PFSK-1 (cell line): Measurements from ENCODE around the gene CCR7.

Source experiments
- POLR2AphosphoS5 ChIP-seq: IDR thresholded peaks from 2 replicates; pipeline ENCODE4 v1.6.1; 2012; ENCODE audit warnings: low read depth, mild to moderate bottlenecking, control low read depth, low read length, moderate library complexity
- REST ChIP-seq, 2 experiments: IDR thresholded peaks; 2 replicates each; pipeline versions ENCODE4 v1.6.1 to v1.8.0; 2011 to 2012; ENCODE audit warnings: low read depth in 2 of 2, low read length in 2 of 2, control low read depth in 1 of 2, inconsistent platforms in 1 of 2, mild to moderate bottlenecking in 1 of 2, moderate library complexity in 1 of 2; ENCODE audit not compliant: insufficient read depth in 1 of 2
- TAF1 ChIP-seq: IDR thresholded peaks from 2 replicates; pipeline ENCODE4 v1.6.1; 2012; ENCODE audit warnings: low read length, control low read depth, borderline replicate concordance; ENCODE audit not compliant: insufficient read depth

DNA sequence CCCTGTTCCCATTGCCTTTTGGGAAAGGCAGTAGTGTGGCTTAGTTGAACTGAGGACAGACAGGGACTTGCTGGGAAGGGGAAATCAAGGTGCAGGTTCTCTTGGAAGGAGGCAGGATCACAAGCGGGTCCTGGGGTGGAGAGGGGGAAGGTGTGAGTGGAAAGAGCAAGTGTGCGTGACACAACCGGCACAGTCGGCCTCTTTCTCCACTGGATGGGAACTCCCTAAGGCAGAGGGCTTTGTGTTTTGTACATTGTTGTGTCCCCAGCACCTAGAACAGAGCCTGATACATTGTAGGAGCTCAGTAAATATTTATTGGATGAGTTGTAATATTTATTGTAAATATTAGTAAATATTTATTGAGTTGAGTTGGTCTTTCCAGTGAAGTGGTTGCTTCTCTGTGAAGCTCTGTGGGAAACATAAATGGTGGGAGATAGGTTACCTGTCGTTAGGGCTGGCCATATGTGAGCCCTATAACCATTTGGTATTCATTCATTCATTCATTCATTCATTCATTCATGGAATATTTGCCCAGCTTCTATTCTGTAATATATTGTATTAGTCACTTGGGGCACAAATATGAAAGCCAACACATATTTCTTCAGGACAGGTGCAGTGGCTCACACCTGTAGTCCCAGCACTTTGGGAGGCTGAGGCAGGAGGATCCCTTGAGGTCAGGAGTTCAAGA, 48.3 kb upstream of the CCR7 start:
- TF ChIP-seq TAF1 (no peak), POLR2AphosphoS5 (no peak), REST (IDR thresholded peaks at IDR 0.05; ENCODE audit: insufficient read depth in 1 of 2, low read depth in 2 of 2, low read length in 2 of 2) (no peak)
